ENCODE data around the gene THSD7B. TPM values are rescaled to one million over a fixed set of nuclear protein-coding genes. Genes with fewer than 3 reads are reported as not detected.

Gene THSD7B
- polyA plus RNA-seq, 1 donor from 2014 or later, result 0.46 TPM

- no peaks in the 10 kb centered on the region for H3K79me2 ChIP-seq (replicated peaks; ENCODE audit: insufficient read depth, low read length)
- no peaks in the 10 kb centered on the region for H3K36me3 ChIP-seq (ENCODE audit: insufficient read depth, low read length)
- no peaks in the 10 kb centered on the region for H4K20me1 ChIP-seq (ENCODE audit: insufficient read depth)
- no peak overlapping the region for H2AFZ ChIP-seq (ENCODE audit: low read depth, low read length)
- no peak overlapping the region for H3K27ac ChIP-seq (ENCODE audit: low read length)
- no peak overlapping the region for H3K9ac ChIP-seq (ENCODE audit: low read length)
- no peak overlapping the region for H3K4me2 ChIP-seq (ENCODE audit: low read length)
- H3K9me3 ChIP-seq (ENCODE audit: low read length), result no peaks in the 10 kb centered on the region
- TF ChIP-seq REST (IDR thresholded peaks at IDR 0.05; ENCODE audit: borderline replicate concordance) (no peak), RAD21 (conservative IDR thresholded peaks at IDR 0.05) (no peak), EP300 (conservative IDR thresholded peaks at IDR 0.05; ENCODE audit: poor library complexity, severe bottlenecking) (no peak), MXI1 (conservative IDR thresholded peaks at IDR 0.05; ENCODE audit: poor library complexity, severe bottlenecking) (no peak), CTCF (IDR thresholded peaks at IDR 0.05; ENCODE audit: poor library complexity, severe bottlenecking) (no peak), POLR2AphosphoS5 (IDR thresholded peaks at IDR 0.05) (no peak), SMC3 (conservative IDR thresholded peaks at IDR 0.05; ENCODE audit: poor library complexity) (no peak), EZH2 (IDR thresholded peaks at IDR 0.05; ENCODE audit: borderline replicate concordance, insufficient read depth, low read length, poor library complexity, severe bottlenecking) (no peak), TAF1 (IDR thresholded peaks at IDR 0.05; ENCODE audit: low read depth) (no peak)
- no peaks in the 10 kb centered on the region for H3K27me3 ChIP-seq (ENCODE audit: insufficient read depth, low read depth, low read length)
- no peak overlapping the region for H3K4me3 ChIP-seq (ENCODE audit: low read length)
- no peaks in the 10 kb centered on the region for H3F3A ChIP-seq (ENCODE audit: insufficient read depth, low read length, poor library complexity, severe bottlenecking)
- no peaks in the 10 kb centered on the region for H3K9me2 ChIP-seq (ENCODE audit: insufficient read depth, low read length)
Measured at GRCh38 chr2:137339051-137339450, 573.7 kb downstream of the THSD7B start.

- H4K20me1 ChIP-seq (ENCODE audit: insufficient read depth), result no peaks in the 10 kb centered on the region
- no peaks in the 10 kb centered on the region for H3K27me3 ChIP-seq (ENCODE audit: insufficient read depth, low read depth, low read length)
- no peak for TF ChIP-seq EZH2 (IDR thresholded peaks at IDR 0.05; ENCODE audit: borderline replicate concordance, insufficient read depth, low read length, poor library complexity, severe bottlenecking)
- no peak for TF ChIP-seq RAD21 (conservative IDR thresholded peaks at IDR 0.05)
- TF ChIP-seq EP300 (conservative IDR thresholded peaks at IDR 0.05; ENCODE audit: poor library complexity, severe bottlenecking), result no peak
- TF ChIP-seq MXI1 (conservative IDR thresholded peaks at IDR 0.05; ENCODE audit: poor library complexity, severe bottlenecking), result no peak
- H3F3A ChIP-seq (ENCODE audit: insufficient read depth, low read length, poor library complexity, severe bottlenecking), result no peaks in the 10 kb centered on the region
- no peaks in the 10 kb centered on the region for H3K36me3 ChIP-seq (ENCODE audit: insufficient read depth, low read length)
- H3K4me3 ChIP-seq (ENCODE audit: low read length), result no peak overlapping the region
- H3K4me2 ChIP-seq (ENCODE audit: low read length), result no peak overlapping the region
- no peaks in the 10 kb centered on the region for H3K9me2 ChIP-seq (ENCODE audit: insufficient read depth, low read length)
- H3K79me2 ChIP-seq (replicated peaks; ENCODE audit: insufficient read depth, low read length), result no peaks in the 10 kb centered on the region
- H2AFZ ChIP-seq (ENCODE audit: low read depth, low read length), result no peak overlapping the region
- H3K27ac ChIP-seq (ENCODE audit: low read length), result no peak overlapping the region
- H3K9ac ChIP-seq (ENCODE audit: low read length), result no peak overlapping the region
- H3K9me3 ChIP-seq (ENCODE audit: low read length), result no peaks in the 10 kb centered on the region
Measured at GRCh38 chr2:137345994-137346393, 580.6 kb downstream of the THSD7B start.
